NOMO-1 treated with DMSO at 0.1 percent for 48 hours (cell line): ENCODE measurements around the gene N4BP2.

Experiments
- DNase-seq: peaks from one replicate; lab custom pipeline; 2025; ENCODE audit not compliant: unreplicated experiment; lab: John Stamatoyannopoulos, UW

N4BP2 gene

GRCh38 chr4:40205259-40206198, 148.9 kb downstream of the N4BP2 start:
- DNase-seq: peak; percentile 90

GRCh38 chr4:40206426-40206825, 149.8 kb downstream of the N4BP2 start:
- DNase-seq: peak; percentile 14
